SU-DHL-6 (cell line): ENCODE measurements around the gene CRTC3.

Experiments
- H2AFZ ChIP-seq: fragments of 200-600 bp; sonication (generic); 2 replicates; pipeline ENCODE4 v1.6.1; 2014; ENCODE audit warnings: low read depth, mild to moderate bottlenecking, moderate library complexity, mixed read lengths, antibody characterized with exemption, low read length; ENCODE audit not compliant: severe bottlenecking
- H3F3A ChIP-seq: fragments of 200-600 bp; shearing (Covaris generic); 2 replicates; pipeline ENCODE4 v1.6.0; 2016; ENCODE audit warnings: antibody characterized with exemption, mild to moderate bottlenecking; ENCODE audit not compliant: insufficient read depth
- H3K27ac ChIP-seq: fragments of 200-600 bp; sonication (generic); 2 replicates; pipeline ENCODE4 v1.5.1; 2016; ENCODE audit warnings: low read depth, mild to moderate bottlenecking, low read length, moderate library complexity, mixed read lengths
- H3K27me3 ChIP-seq: fragments of 200-600 bp; sonication (generic), shearing (Covaris generic); 2 replicates; pipeline ENCODE4 v1.6.0; 2014; ENCODE audit warnings: mild to moderate bottlenecking, low read length
- H3K36me3 ChIP-seq: fragments of 200-600 bp; sonication (generic); 2 replicates; pipeline ENCODE4 v1.6.1; 2014; ENCODE audit warnings: mild to moderate bottlenecking, low read length, mixed read lengths
- H3K4me2 ChIP-seq: fragments of 300-600, 200-600 bp; shearing (Covaris generic), sonication (generic); 2 replicates; pipeline ENCODE4 v1.6.0; 2014; ENCODE audit warnings: low read length, low read depth, mild to moderate bottlenecking; ENCODE audit not compliant: poor library complexity, severe bottlenecking
- H3K4me3 ChIP-seq: fragments of 200-600 bp; sonication (generic); 2 replicates; pipeline ENCODE4 v1.5.1; 2014; ENCODE audit warnings: antibody characterized with exemption, low read length, mild to moderate bottlenecking, mixed read lengths; ENCODE audit not compliant: insufficient read depth, poor library complexity, severe bottlenecking
- H3K79me2 ChIP-seq: fragments of 200-600 bp; sonication (generic); 2 replicates; pipeline ENCODE4 v1.6.1; 2014; ENCODE audit warnings: mild to moderate bottlenecking, low read length, moderate library complexity; ENCODE audit not compliant: insufficient read depth
- H3K9ac ChIP-seq: fragments of 200-600 bp; sonication (generic); 2 replicates; pipeline ENCODE4 v1.7.0; 2014; ENCODE audit warnings: mild to moderate bottlenecking, low read length
- H3K9me2 ChIP-seq: fragments of 200-600 bp; sonication (generic); replicated peaks from 2 replicates; pipeline ENCODE4 v1.6.1; 2014; ENCODE audit warnings: low read length; ENCODE audit not compliant: insufficient read depth
- H3K9me3 ChIP-seq: fragments of 200-600 bp; sonication (generic); 2 replicates; pipeline ENCODE4 v1.6.1; 2014; ENCODE audit warnings: low read length, mixed read lengths; ENCODE audit not compliant: insufficient read depth
- H4K20me1 ChIP-seq: fragments of 200-600 bp; sonication (generic); 2 replicates; pipeline ENCODE4 v1.6.1; 2014; ENCODE audit warnings: low read depth, mild to moderate bottlenecking, antibody characterized with exemption, low read length, moderate library complexity, mixed read lengths
- EZH2phosphoT487 ChIP-seq: fragments of 200-600 bp; sonication (generic), shearing (Covaris generic); conservative IDR thresholded peaks from 2 replicates; pipeline ENCODE4 v1.6.1; 2018; ENCODE audit warnings: mild to moderate bottlenecking, antibody characterized with exemption, low read length, moderate library complexity, mixed read lengths
- TF ChIP-seq, protein P1 (sequence below): fragments of 200-600 bp; sonication (generic); IDR thresholded peaks from one replicate; pipeline ENCODE4 v1.5.1; 2017; ENCODE audit warnings: antibody characterized with exemption, mild to moderate bottlenecking, low read length, moderate library complexity; ENCODE audit not compliant: insufficient read depth, poor library complexity, severe bottlenecking

The CRTC3 gene

DNA sequence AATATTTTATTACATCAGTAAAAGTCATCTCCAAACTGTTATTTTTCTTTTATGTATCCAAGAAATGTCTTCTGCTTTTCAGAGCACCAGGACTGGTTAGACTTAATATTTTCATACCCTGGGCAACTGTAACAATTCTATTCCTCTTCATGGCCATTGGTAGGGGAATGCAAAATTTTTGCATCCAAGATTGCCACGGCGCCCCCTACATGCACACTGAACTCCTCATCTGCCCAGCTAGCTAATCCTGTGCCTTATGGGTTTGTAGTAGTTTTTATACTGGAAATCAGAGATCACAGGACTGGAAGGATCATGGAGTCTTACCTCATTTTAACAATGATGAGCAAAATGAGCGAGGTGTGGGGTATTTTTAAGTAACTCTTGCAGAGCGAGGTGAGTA, 74.2 kb downstream of the CRTC3 start:
- Histone ChIP-seq H3K27ac (no peak overlapping the region), H3K79me2 (no peaks in the 10 kb centered on the region), H3K9me3 (no peaks in the 10 kb centered on the region), H3K4me2 (no peak overlapping the region), H2AFZ (no peak overlapping the region), H3K9me2 (no peaks in the 10 kb centered on the region), H3K4me3 (no peak overlapping the region), H3K36me3 (no peaks in the 10 kb centered on the region), H4K20me1 (no peaks in the 10 kb centered on the region), H3F3A (no peaks in the 10 kb centered on the region), H3K9ac (no peak overlapping the region), H3K27me3 (no peaks in the 10 kb centered on the region)
- no peak for TF ChIP-seq EZH2phosphoT487
- TF ChIP-seq, protein P1, sequence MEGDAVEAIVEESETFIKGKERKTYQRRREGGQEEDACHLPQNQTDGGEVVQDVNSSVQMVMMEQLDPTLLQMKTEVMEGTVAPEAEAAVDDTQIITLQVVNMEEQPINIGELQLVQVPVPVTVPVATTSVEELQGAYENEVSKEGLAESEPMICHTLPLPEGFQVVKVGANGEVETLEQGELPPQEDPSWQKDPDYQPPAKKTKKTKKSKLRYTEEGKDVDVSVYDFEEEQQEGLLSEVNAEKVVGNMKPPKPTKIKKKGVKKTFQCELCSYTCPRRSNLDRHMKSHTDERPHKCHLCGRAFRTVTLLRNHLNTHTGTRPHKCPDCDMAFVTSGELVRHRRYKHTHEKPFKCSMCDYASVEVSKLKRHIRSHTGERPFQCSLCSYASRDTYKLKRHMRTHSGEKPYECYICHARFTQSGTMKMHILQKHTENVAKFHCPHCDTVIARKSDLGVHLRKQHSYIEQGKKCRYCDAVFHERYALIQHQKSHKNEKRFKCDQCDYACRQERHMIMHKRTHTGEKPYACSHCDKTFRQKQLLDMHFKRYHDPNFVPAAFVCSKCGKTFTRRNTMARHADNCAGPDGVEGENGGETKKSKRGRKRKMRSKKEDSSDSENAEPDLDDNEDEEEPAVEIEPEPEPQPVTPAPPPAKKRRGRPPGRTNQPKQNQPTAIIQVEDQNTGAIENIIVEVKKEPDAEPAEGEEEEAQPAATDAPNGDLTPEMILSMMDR = peak; percentile 72

DNA sequence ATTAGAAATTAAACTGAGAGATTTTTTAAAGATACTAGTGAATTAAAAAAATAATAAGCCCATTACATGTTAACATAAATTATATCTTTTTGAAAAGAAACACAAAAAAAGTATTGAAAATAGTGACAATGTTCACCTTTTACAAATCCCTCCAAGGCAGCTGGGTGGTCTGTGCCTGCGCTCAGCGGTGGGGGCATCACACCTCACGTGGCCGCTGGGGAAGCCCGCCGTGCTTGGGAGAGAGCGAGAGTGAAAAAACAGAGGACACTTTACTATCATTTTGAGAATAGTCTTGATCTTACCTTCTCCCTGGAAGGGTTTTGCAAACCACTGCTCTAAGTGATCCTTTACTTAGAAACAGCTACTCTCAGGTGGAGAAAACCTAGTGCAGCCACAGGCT, 76.9 kb downstream of the CRTC3 start:
- no peaks in the 10 kb centered on the region for H3K36me3 ChIP-seq
- no peaks in the 10 kb centered on the region for H3K9me3 ChIP-seq
- TF ChIP-seq, protein P1 = no peak
- TF ChIP-seq EZH2phosphoT487 = no peak
- H3K27me3 ChIP-seq = no peaks in the 10 kb centered on the region
- H3K9me2 ChIP-seq = no peaks in the 10 kb centered on the region
- H3K79me2 ChIP-seq = no peaks in the 10 kb centered on the region
- no peak overlapping the region for H3K4me2 ChIP-seq
- H3K27ac ChIP-seq = no peak overlapping the region
- no peaks in the 10 kb centered on the region for H3F3A ChIP-seq
- H4K20me1 ChIP-seq = no peaks in the 10 kb centered on the region
- no peak overlapping the region for H2AFZ ChIP-seq
- H3K9ac ChIP-seq = no peak overlapping the region
- H3K4me3 ChIP-seq = no peak overlapping the region

- H3K79me2 ChIP-seq = no peaks in the 10 kb centered on the region
- TF ChIP-seq, protein P1 = no peak
- no peak for TF ChIP-seq EZH2phosphoT487
- no peaks in the 10 kb centered on the region for H3F3A ChIP-seq
- H3K9ac ChIP-seq = no peak overlapping the region
- H3K9me2 ChIP-seq = no peaks in the 10 kb centered on the region
- no peaks in the 10 kb centered on the region for H4K20me1 ChIP-seq
- H3K9me3 ChIP-seq = no peaks in the 10 kb centered on the region
- H3K36me3 ChIP-seq = no peaks in the 10 kb centered on the region
- H3K27ac ChIP-seq = no peak overlapping the region
- no peak overlapping the region for H3K4me2 ChIP-seq
- no peak overlapping the region for H2AFZ ChIP-seq
- no peak overlapping the region for H3K4me3 ChIP-seq
- no peaks in the 10 kb centered on the region for H3K27me3 ChIP-seq
These were observed 77.6 kb downstream of the CRTC3 start for GRCh38 chr15:90607361-90607760.
